Erythroblast (primary cell): ENCODE results near the gene MAP4K2.

Experiments used
- GATA1 ChIP-seq: IDR thresholded peaks from 2 replicates; pipeline ENCODE4 v1.6.1; 2011; ENCODE audit warnings: low read depth, mild to moderate bottlenecking, control low read depth, low read length, moderate library complexity
- POLR2A ChIP-seq: IDR thresholded peaks from 2 replicates; pipeline ENCODE4 v1.6.1; 2011; ENCODE audit warnings: mild to moderate bottlenecking, low read length

DNA sequence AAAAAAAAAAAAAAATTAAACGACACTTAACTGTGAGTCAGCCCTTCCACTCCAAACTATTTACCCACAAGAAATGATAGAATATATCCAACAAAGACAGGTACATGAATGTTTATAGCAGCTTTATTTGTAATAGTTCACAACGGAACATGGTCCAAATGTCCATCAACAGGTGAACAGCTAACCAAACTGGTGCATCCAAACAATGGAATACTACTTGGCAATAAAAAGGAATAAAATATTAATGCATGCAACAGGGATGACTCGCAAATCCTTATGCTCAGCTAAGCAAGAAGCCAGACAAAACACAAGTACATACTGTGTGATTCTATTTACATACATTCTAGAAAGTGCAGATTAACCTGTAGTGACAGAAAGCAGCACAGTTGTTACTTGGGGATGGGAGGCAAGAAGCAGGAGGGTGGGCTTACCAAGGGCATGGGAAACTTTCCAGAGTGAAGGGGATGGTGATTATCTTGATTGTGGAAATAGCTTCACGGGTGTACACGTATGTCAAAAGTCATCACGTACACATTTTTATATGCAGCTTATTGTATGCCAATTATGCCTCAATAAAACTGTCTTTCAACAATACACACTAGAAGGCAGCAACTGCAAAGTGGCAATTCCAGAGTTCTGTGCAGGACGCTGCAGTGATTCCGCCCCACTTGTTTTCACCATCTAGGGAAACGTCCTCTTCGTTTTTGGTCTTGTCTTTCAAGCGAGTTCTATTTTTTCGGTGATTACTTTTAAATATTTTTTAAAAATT is 18.0 kb downstream of the MAP4K2 start:
- TF ChIP-seq POLR2A (no peak), GATA1 (no peak)
